HG03159 (cell line): ENCODE measurements around the gene LSM14B.
"Not testable (repeated sequence)": the region's sequence is repeated elsewhere in the genome, so short reads cannot be mapped to it uniquely, and the experiment has no call there.

ENCODE experiments used
- ATAC-seq: cut with Tn5 transposase; IDR thresholded peaks from one replicate; pipeline ENCODE4 v1.9.1; 2021; ENCODE audit warnings: mild to moderate bottlenecking, moderate library complexity; ENCODE audit not compliant: unreplicated experiment

Gene LSM14B

DNA sequence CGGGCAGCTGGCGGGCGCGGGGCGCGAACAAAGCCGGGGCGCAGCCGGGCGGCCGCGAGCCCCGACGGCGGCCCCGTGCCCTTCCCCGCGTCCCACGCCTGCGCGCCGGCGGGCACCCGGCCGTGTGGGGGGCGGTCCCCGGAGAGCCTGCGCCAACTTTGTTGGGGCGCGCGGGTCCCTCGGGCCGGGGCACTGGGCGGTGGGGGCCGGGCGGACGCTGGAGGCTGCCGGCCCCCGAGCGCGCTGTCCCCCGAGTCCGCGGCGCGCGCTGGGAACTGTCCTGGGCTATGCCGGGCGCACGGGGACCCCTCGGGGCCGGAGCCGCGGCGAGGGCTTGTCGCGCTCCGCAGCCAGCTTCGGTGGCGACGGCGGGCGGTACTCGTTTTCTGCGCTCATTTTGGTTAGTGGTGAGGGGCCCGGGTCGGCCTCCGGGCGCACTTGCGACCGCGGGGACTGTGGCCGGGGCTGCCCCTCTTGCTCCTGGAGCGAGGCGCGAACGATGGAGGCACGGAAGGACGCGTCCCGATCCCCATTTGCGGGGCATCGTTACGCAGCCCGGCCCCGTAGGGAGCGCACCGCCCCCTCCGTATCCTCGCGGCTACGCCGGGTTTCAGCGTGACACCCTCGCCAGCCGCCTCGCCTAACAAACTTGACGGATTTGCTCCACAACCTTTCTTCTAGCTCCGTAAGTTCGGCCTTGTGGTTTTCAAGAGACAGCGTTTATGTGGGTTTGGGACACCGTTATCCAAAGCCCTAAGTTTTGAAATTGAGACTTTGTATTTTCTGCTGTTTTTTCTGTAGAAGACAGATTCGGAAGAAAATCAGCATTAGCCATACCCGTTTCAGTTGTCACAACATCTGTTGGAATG, 21.9 kb downstream of the LSM14B start:
- peak; percentile 3 for ATAC-seq

DNA sequence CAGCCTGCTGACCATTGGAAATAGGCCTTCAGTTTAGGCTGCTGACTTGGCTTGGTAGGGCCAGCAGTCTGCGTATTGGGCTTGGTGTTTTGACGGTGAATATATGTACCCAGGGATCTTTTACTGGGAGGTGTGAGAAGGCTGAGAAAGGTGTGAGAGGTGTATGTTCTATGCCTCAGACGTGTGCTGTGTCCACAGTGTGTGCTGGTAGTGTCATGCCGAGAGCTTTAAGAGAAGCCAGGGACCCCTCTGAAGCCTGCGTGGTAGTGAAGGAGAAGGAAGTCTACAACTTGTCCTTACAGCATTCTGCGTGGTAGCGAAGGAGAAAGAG, 23.4 kb downstream of the LSM14B start:
- no peak for ATAC-seq

DNA sequence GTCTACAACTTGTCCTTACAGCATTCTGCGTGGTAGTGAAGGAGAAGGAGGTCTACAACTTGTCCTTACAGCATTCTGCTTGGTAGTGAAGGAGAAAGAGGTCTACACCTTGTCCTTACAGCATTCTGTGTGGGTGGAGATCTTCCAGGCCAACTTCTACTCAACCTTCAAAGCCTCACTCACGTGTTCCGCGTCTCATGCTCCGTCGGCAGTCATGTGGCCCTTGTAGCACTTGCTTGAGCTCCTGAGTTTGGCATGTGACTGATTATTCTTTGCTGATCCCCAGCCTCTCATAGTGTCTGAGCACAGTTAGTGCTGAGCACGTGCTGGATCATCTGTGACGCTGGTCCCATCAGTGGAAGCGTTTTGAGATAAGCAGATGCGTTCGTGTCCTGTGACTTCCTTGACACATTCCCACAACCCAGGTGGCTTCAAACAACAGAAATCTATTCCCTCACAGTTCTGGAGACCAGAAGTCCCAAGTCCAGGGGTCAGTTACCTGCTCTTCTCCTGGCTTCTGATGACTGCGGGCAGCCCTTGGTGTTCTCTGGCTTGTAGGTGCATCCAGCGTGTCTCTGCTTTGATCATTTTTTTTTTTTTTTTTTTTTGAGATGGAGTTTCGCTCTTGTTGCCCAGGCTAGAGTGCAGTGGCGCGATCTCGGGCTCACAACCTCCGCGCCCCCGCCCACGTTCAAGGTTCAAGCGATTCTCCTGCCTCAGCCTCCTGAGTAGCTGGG, 23.9 kb downstream of the LSM14B start:
- ATAC-seq = no peak

GRCh38 chr20:62147125-62147524, 24.9 kb downstream of the LSM14B start:
- ATAC-seq = no peak

- ATAC-seq = no peak
Observed at GRCh38 chr20:62147528-62147927, 25.3 kb downstream of the LSM14B start.

- not testable (repeated sequence) for ATAC-seq
Observed at GRCh38 chr20:62148383-62148782, 26.1 kb downstream of the LSM14B start.

DNA sequence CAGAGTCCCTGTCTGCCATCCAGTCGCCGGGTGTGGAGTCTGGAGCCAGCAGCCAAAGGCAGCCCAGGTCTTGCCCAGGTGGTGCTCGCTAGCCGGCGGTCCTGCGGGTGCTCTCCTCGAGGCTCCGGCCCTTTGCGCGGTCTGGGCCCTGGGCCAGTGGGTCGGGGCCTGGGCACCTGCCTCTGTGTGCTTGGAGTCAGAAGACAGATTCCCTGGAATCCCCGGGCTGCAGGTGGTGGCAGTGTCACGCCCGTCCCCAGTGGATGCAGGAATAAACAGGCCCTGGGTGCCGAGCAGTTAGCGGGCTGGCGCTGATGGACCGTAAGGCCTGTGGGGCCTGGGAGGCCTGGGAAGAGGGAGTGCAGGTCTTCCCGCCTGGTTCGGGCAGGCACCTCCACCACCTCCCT, 26.6 kb downstream of the LSM14B start:
- ATAC-seq = no peak

- no peak for ATAC-seq
Observed at GRCh38 chr20:62149532-62150309, 27.4 kb downstream of the LSM14B start.

DNA sequence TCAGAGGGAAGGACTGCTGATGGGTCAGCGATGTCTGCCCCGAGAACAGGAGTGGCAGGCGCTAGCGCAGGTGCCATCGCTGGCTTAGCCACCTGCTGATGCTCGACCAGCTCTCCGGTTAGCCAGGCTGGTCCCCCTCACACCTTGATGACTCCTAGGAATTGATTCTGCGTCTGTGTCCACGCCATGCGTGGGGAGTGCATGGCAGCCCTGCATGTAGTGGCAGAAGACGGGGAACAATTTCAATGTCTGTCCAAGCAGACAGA, 28.0 kb downstream of the LSM14B start:
- ATAC-seq = no peak

DNA sequence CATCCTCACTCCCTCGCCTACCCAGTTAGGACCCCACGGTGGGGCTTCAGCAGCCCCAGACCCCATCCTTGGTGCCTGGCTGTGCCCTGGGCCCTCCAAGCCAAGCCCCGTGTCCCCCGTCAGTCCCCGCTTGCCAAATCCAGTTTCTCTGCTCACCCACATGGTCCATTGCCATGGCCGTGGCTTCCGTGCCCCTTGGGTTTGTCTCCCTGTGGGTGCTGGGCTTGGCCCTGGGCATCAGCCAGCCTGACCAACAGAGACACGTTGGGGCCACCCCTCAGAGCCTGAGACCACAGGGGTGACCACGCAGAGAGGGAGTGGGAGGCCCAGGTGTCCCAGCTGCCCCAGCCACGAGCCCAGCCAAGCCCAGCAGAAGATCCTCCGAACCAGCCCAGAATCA, 28.9 kb downstream of the LSM14B start:
- ATAC-seq = no peak

DNA sequence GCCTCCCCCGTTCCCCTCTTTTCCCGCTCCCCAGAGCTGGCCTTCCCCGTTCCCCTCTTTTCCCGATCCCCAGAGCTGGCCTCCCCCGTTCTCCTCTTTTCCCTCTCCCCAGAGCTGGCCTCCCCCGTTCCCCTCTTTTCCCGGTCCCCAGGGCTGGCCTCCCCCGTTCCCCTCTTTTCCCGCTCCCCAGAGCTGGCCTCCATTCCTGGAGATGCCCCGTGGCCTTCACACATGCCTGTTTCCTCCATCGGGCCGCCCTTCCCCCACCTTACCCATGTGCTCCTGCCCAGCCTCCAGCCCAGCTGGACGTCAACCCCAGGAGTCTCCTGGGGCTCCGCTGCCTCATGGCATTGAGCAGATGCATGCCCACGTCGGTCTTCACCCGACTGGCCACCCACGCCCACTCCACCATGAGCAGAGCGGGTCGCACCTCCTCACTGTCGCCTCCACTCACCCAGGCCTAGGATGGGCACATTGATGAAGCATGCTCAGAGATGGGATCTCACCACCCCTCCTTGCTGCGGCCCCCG, 29.6 kb downstream of the LSM14B start:
- ATAC-seq = no peak

- no peak for ATAC-seq
Observed at GRCh38 chr20:62155428-62156253, 33.4 kb downstream of the LSM14B start.

DNA sequence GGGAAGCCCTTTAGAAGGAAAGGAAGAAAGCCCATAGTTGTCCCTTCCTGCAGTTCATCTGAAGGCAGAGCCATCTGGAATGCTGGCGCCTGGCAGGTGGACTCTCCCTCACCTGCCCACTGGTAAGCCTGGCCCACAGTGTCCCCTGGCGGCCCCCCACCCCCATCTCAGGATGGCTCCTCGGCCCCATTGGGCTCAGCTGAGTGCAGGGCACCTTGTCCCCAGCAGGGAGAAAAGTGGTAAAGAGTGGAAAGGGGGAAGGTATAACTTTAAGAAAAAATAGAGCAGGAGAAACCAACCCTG, 33.9 kb downstream of the LSM14B start:
- no peak for ATAC-seq

- no peak for ATAC-seq
Observed at GRCh38 chr20:62156592-62157386, 34.5 kb downstream of the LSM14B start.

GRCh38 chr20:62157387-62158087, 35.3 kb downstream of the LSM14B start:
- no peak for ATAC-seq

GRCh38 chr20:62158088-62158400, 35.8 kb downstream of the LSM14B start:
- ATAC-seq = no peak

DNA sequence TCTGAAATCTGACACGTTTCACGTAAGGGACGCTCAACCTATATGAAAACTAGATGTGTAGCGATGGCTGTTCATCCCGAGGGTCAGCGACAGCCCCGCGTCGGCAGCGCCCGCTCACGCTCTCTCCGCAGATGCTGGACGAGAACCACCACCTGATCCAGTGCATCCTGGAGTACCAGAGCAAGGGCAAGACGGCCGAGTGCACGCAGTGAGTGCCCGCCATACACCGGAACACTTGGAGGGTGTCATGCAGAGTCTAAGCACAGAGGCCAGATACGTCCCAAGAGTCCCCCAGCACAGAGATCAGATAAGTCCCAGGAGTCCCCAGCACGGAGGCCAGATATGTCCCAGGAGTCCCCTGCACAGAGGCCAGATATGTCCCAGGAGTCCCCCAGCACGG, 36.3 kb downstream of the LSM14B start:
- ATAC-seq = no peak

GRCh38 chr20:62159052-62159451, 36.8 kb downstream of the LSM14B start:
- ATAC-seq = no peak

DNA sequence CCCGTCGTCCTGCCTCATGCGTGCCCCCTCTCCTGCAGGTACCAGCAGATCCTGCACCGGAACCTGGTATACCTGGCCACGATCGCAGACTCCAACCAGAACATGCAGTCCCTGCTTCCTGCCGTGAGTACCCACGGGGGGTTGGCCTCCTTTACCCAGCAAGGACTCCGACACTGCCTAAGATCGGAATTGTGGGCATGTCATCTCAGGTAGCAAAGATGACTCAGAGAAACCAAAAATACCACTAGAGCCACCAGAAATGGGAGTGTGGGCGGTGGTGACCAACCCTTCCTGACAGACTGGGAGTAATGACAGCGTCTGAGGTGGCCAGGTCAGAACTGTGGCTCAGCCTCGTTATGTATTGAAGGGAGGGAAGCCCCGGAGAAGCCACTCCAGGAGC, 37.6 kb downstream of the LSM14B start:
- ATAC-seq = no peak

- ATAC-seq = no peak
Observed at GRCh38 chr20:62160253-62160652, 38.0 kb downstream of the LSM14B start.
